Occipital lobe (tissue), 2 donors: Measurements from ENCODE around the gene ZNF618. TPM values are rescaled to one million over a fixed set of nuclear protein-coding genes. Genes with fewer than 3 reads are reported as not detected.
"Not testable (repeated sequence)": the region's sequence is repeated elsewhere in the genome, so short reads cannot be mapped to it uniquely, and the experiment has no call there.

Experiments
- DNase-seq: peaks from one replicate; lab custom pipeline; 2025; lab: John Stamatoyannopoulos, UW
- total RNA-seq: library from RNA; depleted of rRNA; stranded (reverse); fragments of >200 nt; gene quantifications from one replicate; pipeline ENCODE4 v1.2.3, GENCODE V29; 2014

Gene ZNF618
- total RNA-seq, 1 donor from 2014 or later, result 5.8 TPM

DNA sequence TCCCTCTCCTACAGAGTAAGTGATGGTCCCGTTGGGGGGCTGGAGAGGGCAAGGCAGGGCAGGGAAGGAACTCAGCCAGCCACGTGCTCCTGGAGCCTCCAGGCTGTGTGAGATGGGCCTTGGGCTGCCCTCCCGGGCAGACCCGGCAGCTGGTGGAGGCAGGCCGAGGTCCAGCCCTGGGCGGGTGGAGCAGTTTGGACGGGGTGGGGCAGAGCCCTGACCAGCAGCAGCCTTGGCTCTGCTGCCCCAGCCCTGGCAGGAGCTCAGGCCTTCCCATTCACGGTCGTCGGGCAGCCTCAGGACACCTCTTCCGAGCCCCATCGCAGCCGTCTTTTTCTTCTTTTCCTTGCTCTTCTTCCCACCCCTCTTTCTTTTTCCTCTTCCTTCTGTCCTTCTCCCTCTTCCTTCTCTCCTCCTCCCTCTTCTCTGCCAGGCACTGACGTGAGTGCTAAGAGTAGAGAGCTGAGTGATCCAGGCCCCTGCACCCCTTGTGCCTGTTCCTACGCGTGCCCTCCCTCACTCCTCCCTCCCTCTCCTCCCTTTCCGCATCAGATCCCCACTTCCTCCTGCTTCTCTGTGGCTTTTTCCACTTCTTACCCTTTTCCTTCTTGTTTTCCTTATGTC lies 159.2 kb downstream of the ZNF618 start:
- no peak for DNase-seq

DNA sequence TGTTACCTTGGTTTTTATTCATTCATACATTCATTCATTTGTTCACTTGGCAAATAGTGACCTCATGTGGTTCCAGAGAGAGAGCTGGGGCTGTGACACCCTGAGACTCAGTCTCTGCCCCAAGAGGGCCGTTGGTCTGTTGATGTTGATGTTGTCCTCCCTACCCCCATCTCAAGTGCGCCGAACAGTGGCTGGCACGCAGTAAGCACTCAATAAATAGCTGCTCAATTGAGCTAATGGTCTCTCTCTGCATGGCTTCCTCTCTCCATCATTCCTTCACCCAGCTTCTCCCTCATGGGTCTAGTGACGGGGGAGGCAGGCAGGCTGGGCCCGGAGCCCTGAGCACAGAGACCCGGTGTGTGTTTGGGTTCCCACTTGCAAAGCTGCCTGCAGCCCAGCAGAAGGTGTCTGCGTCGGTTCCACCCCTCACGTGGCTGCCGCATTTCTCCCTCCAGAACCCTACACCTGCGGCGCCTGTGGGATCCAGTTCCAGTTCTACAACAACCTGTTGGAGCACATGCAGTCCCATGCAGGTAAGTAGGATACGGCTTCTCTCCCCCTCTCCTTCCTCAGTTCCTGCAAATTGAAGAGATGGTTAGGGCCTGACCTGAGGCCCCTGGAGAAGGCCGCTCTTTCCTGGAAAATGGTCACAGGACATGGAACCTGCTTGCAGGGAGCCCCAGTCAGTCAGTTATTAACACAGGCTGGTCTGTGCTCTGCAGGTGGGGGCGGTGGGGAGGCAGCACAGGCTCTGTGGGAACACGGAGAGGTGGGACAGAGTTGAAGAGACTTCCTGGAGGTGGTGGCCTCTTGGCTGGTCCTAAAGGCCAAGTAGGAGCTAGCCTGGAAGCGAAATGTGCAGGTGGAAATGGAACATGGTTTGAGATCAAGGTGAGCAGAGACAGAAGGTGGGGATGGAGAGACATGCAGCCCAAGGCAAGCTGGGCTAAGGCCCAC lies 160.0 kb downstream of the ZNF618 start:
- no peak for DNase-seq

DNA sequence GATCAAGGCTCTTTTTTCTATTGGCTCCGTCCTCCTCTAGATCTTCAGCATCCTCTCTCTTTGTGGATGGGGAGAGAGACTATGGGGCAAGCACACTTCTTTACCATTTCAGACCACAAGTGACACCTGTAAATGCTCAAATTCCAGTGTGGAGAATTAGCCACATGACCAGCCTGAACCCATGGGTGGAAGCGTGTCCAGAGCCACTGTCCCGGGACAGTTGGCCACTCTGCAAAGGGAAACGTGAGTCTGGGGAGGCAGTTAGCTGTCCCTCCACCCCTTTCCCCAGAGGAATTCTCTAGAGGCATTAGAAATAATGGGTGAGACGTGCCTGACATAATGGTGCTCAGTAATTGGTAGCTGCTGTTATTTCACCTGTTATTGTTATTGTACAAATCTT lies 161.1 kb downstream of the ZNF618 start:
- no peak for DNase-seq

DNA sequence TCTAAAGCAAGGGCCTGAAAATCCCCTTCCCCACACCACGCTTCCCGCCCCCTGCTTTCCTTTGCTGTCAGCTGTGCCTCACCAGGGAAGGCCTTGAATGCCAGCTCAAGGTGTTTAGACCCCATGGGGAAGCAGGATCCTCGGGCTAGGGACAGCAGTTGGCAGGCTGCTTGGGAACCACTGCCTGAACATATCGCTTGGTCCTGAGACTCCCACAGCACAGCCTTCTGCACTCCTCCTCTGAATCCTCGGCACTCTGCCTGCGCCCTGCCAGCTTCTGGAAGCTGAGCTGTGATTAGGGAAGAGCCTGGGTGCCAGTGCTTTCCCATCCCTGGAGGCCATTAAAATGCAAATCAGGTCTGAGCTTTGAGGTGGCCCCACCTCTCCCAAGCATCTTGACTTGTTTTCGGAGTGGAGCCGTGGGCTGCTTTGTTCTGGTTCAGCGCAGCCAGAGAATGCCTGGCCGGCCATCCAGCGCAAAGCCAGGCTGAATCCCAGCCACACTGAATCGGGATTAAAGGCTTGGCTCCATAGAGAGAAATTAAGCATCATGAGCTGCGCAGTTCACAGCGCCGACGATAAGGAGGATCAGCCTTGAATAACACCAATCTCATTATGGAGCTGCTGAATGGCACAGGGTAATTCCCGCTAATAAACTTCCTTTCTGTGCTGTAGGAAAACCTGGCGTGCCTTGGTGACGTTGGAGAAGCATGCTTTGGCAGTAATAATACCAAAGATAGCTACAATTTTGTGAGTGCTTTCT lies 162.0 kb downstream of the ZNF618 start:
- peak; percentile 48 for DNase-seq

DNA sequence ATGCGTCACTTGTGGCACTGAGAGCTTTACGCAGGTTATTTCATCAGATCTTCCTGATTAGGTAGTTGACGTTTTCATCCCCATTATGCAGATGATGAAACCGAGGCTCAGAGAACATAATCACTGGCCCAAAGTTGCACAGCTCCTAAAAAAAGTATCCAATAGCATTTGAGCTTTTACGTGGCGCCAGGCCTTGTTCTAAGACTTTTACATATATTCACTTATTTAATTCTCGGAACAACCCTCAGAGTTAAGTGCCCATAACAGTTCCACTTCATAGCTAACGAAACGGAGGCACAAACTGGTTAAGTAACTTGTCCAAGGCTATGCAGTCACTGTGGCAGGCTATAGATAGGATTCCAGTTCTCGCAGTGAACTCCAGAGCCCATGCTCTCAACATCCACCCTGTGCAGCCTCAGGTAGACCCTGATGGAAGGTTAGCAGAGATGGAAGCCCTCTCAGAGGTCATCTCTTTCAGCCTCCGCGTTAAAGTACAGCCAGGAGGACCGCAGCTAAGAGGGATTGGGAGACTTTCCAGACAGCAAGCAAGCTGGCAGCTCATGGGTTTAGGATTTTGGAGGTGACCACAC lies 162.7 kb downstream of the ZNF618 start:
- DNase-seq, result no peak

DNA sequence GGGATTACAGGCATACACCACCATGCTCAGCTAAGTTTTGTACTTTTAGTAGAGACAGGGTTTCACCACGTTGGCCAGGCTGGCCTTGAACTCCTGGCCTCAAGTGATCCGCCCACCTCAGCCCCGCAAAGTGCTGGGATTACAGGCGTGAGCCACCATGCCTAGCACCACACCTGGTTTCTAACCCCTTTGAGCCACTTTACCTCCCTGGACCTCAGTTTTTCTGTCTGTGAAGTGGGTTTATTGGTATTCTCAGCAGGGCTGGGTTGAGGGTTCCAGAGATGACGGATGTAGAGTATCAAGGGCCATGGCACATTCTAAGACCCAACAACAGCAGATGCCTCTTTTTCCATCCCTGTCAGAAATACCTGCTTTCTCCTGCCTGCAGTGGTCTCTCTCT lies 163.4 kb downstream of the ZNF618 start:
- DNase-seq, result no peak

DNA sequence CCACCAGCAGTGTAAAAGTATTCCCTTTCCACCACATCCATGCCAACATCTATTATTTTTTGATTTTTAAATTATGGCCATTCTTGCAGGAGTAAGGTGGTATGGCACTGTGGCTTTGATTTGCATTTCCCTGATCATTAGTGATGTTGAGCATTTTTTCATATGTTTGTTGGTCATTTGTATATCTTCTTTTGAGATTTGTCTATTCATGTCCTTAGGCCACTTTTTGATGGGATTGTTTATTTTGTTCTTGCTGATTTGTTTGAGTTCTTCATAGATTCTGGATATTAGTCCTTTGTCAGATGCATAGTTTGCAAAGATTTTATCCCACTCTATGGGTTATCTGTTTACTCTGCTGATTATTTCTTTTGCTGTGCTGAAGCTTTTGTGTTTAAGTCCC lies 167.6 kb downstream of the ZNF618 start:
- DNase-seq, result not testable (repeated sequence)

DNA sequence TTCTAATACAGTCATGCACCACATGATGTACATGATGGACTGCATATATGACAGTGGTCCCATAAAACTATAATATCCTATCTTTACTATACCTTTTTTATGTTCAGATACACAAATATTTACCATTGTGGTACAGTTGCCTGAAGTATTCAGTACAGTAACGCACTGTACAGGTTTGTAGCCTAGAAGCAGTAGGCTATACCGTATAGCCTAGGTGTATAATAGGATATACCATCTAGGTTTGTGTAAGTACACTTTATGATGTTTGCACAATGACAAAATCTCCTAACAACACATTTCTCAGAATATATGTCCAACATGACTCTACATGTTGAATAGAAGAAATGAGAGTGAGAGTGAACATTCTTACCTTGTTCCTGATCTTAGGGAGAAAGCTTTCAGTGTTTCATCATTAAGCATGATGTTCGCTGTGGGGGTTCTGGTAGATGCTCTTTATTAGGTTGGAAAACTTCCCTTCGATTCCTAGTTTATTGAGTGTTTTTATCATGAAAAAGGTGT lies 170.2 kb downstream of the ZNF618 start:
- no peak for DNase-seq

DNA sequence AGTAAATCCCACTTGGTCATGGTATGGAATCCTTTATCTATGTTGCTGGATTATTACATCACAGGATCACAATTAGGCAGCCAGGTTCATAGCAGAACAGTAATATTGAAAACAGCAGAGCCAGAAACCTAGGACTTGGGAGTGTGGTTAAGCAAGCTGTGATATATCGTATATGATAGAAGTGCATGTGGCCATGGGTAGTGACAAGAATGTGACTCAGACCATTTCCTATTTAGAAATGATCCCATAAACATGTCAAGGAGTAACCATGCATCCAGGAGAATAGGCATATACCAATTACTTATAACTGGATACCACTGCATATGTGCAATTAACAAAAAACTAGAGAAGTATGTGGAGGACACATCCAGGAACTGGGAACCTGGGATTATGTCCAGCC lies 170.8 kb downstream of the ZNF618 start:
- no peak for DNase-seq

DNA sequence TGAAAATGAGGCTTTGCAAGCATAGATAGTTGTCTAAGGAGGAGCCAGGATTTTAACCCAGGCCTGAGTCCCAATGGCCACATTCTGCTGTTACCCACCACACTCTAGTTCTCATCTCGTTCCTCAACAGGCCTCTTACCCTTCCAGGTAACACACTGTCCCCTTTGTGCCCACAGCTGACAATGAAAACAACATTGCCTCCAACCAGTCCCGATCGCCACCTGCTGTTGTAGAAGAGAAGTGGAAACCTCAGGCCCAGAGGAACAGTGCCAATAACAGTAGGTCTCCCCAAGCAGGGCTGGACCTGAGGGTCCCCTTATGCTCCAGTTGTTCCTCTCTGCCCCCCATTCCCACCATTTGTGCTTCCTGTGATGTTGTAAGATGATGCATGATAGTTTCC lies 171.6 kb downstream of the ZNF618 start:
- DNase-seq, result no peak

DNA sequence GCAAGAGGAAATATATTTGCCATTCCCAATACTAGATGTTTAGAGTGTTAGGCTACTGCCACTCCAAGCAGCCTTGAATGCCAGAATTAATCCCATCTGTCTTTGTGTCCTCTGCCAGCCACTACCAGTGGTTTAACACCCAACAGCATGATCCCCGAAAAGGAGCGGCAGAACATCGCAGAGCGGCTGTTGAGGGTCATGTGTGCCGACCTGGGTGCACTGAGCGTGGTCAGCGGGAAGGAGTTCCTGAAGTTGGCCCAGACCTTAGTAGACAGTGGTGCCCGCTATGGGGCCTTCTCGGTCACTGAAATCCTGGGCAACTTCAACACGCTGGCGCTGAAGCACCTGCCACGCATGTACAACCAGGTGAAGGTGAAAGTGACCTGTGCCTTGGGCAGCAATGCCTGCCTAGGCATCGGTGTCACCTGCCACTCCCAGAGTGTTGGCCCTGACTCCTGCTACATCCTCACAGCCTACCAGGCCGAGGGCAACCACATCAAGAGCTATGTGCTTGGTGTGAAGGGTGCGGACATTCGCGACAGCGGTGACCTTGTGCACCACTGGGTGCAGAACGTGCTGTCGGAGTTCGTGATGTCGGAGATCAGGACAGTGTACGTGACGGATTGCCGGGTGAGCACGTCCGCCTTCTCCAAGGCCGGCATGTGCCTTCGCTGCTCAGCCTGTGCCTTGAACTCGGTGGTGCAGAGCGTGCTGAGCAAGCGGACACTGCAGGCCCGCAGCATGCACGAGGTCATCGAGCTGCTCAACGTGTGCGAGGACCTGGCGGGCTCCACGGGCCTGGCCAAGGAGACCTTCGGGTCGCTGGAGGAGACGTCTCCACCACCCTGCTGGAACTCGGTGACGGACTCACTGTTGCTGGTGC lies 172.7 kb downstream of the ZNF618 start:
- no peak for DNase-seq

DNA sequence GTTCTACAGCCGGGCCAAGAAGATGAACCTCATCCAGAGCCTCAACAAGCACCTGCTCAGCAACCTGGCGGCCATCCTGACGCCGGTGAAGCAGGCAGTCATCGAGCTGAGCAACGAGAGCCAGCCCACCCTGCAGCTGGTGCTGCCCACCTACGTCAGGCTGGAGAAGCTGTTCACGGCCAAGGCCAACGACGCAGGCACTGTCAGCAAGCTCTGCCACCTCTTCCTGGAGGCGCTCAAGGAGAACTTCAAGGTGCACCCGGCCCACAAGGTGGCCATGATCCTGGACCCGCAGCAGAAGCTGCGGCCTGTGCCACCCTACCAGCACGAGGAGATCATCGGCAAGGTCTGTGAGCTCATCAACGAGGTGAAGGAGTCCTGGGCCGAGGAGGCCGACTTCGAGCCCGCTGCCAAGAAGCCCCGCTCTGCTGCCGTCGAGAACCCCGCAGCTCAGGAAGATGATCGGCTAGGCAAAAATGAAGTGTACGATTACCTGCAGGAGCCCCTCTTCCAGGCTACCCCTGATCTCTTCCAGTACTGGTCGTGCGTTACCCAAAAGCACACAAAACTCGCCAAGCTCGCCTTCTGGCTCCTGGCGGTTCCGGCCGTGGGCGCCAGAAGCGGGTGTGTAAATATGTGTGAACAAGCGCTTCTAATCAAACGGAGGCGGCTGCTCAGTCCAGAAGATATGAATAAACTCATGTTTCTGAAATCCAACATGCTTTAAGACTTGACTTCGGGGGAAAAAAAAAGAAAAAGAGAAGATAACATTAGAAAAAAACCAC lies 173.5 kb downstream of the ZNF618 start:
- no peak for DNase-seq

DNA sequence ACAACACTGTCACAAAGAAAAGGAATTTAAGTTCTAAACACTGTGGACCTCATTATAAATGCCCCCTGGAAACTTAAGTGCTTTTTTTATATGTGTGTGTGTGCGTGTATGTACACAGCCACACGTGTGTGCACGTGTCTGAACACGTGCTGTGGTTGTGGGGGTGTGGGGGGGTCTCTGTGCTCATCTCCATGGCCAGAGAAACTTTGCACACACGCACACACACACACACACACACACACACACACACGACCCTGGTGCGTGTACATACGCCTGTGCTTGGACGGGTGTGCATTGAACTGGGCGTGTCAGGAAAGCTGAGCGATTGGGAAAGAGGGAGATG lies 174.1 kb downstream of the ZNF618 start:
- no peak for DNase-seq

DNA sequence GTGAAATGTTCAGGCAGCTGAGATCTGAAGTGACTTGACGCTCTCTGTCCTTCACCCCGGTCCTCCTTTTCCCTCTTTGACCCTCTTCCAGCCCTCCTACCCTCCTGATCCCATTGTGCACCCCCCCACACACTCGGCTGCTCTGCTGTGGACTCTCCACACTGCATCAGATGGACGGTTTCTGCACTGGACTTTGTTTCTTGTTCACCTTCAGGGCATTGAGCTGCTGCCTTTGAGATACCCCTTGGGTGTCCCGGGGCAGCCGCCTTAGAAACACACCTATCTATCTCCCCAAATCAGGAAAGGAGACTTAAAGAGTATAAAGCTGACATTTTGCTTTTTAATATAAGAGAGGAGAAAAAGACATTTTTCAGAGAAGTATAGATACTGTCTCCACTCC lies 174.5 kb downstream of the ZNF618 start:
- no peak for DNase-seq

DNA sequence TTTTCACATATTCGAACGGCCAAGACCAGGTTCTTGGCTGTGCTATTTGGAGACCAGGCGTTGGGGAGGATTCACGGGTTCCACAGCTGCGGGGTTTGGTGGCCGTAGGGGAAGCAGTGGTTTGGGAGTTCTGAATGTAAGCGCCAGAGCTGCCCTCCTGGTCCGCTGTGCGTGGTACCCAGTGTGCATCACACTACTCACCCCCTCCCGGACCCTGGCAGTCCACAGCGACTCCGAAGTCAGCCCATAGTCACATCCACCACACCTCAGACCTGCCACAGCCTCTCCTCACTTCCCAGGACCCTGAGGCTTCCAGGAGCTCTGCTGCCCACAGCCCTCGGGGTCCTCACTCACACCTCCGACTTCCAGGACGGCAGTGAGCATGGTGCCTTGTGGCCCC lies 175.2 kb downstream of the ZNF618 start:
- no peak for DNase-seq

DNA sequence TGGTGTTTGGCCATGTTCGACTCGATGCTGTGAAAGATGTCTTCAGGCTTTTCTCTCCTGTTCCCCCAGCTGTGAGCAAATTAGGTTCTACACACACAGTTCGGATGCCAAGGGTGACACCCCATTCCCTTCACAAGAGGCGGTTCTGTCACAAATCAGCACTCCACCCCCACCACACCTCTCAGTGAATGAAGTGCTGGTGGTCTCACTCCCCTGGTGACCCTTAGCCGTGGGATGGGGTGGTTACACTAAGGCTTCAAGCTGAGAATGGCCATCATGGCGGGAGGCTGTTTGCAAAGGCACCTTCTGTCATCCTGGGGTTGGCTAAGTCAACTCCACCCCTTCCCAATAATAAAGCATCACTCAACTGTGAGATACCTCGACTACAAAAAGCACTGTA lies 175.6 kb downstream of the ZNF618 start:
- DNase-seq, result no peak

DNA sequence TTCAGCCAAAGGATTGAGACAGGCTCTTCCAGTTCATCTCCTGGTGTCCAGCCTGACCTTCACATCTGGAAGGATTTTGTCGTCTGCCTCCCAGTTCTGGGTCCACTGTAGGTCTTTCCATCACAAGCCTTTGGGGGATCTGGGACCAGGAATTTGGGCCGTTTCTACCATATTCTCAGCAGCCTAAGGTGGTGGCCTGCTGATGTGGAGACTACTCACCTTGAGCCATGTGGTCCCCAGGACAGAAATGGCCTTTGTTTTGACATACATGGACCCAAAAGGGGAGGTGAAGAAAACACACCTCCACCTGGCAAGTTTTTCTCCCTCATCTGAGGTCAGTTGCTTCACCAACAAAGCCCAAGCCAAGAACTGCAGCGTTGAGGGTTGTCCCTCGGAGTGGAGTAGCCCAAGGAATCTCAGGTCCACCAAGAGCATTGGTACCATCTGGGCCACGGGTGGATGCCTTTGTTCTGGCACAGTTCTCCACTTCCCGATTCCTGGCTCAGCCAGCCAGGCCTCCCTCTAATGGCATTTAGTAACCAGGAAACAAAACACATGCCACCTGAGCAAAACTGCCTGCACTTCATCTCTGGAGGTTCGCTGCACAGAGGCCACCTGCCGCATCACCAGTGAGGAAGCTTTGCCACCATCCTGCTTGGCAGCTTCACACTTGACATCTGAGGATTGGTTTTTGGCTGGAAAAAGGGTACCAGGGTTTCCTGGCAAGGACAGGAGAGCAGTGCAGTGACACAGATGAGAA lies 177.3 kb downstream of the ZNF618 start:
- DNase-seq, result no peak

DNA sequence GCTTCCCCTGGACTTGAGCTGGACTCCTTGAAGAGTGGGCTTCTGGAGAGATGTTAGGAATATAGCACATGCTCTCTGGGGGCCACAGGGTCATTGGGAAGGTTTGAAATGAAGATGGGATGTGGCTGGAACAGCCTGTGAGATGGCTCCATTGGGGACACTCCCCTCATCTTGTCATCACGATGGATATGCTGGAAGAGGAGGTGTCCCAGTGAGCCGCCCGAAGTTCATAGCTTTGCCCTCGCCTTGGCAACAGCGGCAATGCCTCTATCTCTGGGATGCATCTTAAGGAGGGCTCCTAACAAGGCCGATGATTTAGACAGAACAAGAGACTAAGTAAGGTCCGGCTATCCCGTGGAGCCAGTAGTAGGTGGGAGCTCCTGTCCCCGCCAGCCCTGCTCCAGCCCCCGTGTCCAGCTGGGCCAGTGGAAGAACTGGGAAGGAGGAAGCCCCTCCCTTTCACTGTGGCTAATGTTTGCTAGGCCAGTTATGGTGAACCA lies 178.1 kb downstream of the ZNF618 start:
- DNase-seq, result no peak

DNA sequence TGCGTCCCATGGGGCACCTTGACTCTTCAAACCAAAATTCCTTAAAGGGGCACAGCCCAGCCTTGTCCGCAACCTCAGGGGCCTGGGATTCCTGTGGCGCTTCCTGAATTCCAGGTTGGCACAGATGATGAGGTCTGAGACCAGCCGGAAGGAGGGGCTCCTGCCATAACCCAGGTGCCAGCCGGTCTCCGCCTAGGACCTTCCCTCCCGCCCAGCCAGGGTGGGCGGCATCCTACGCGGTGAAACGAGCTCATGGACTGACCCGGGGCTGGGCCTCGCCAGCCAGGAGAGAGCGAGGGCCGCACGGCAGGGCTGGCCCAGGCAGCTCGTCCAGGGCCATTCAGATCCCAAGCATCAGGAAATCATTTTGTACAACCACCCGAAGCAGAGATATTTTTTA lies 179.0 kb downstream of the ZNF618 start:
- no peak for DNase-seq
